ENCODE results near the gene LGI1. TPM values are rescaled to one million over a fixed set of nuclear protein-coding genes. Genes with fewer than 3 reads are reported as not detected.

The LGI1 gene
- total RNA-seq = 4.2 TPM

GRCh38 chr10:93757801-93758507, at the start of gene LGI1:
LGI1 (plus strand) TSS chr10:93757936; CDS start chr10:93758145, 209 bp downstream.
- DNase-seq (ENCODE audit: low spot score) = no peak

- DNase-seq (ENCODE audit: low spot score) = no peak
Observed at GRCh38 chr10:93710333-93710909, 47.3 kb upstream of the LGI1 start.

GRCh38 chr10:93711891-93712290, 45.8 kb upstream of the LGI1 start:
- DNase-seq (ENCODE audit: low spot score) = no peak

- no peak for DNase-seq (ENCODE audit: low spot score)
Observed at GRCh38 chr10:93712593-93712992, 45.1 kb upstream of the LGI1 start.

GRCh38 chr10:93715345-93715744, 42.4 kb upstream of the LGI1 start:
- no peak for DNase-seq (ENCODE audit: low spot score)

- DNase-seq (ENCODE audit: low spot score) = no peak
Observed at GRCh38 chr10:93716766-93717165, 41.0 kb upstream of the LGI1 start.

GRCh38 chr10:93718937-93719725, 38.6 kb upstream of the LGI1 start:
- DNase-seq (ENCODE audit: low spot score) = no peak

GRCh38 chr10:93719901-93720300, 37.8 kb upstream of the LGI1 start:
- DNase-seq (ENCODE audit: low spot score) = no peak

- no peak for DNase-seq (ENCODE audit: low spot score)
Observed at GRCh38 chr10:93722550-93722949, 35.2 kb upstream of the LGI1 start.

- no peak for DNase-seq (ENCODE audit: low spot score)
Observed at GRCh38 chr10:93723153-93723552, 34.6 kb upstream of the LGI1 start.

- no peak for DNase-seq (ENCODE audit: low spot score)
Observed at GRCh38 chr10:93726024-93726423, 31.7 kb upstream of the LGI1 start.

GRCh38 chr10:93741367-93741766, 16.4 kb upstream of the LGI1 start:
- DNase-seq (ENCODE audit: low spot score) = no peak

GRCh38 chr10:93742633-93743349, 14.9 kb upstream of the LGI1 start:
- no peak for DNase-seq (ENCODE audit: low spot score)

- DNase-seq (ENCODE audit: low spot score) = no peak
Observed at GRCh38 chr10:93745408-93746065, 12.2 kb upstream of the LGI1 start.

- DNase-seq (ENCODE audit: low spot score) = peak; percentile 63
Observed at GRCh38 chr10:93746844-93747284, 10.9 kb upstream of the LGI1 start.

- peak; percentile 15 for DNase-seq (ENCODE audit: low spot score)
Observed at GRCh38 chr10:93749218-93749799, 8.4 kb upstream of the LGI1 start.

GRCh38 chr10:93751124-93751523, 6.6 kb upstream of the LGI1 start:
- DNase-seq (ENCODE audit: low spot score) = no peak

- DNase-seq (ENCODE audit: low spot score) = no peak
Observed at GRCh38 chr10:93751832-93752231, 5.9 kb upstream of the LGI1 start.

- DNase-seq (ENCODE audit: low spot score) = no peak
Observed at GRCh38 chr10:93752761-93753160, 5.0 kb upstream of the LGI1 start.

GRCh38 chr10:93753621-93754250, 4.0 kb upstream of the LGI1 start:
- DNase-seq (ENCODE audit: low spot score) = no peak

GRCh38 chr10:93754761-93755160, 3.0 kb upstream of the LGI1 start:
- DNase-seq (ENCODE audit: low spot score) = no peak
